OCI-LY7 (cell line): ENCODE data around the gene NGB. TPM values are rescaled to one million over a fixed set of nuclear protein-coding genes. Genes with fewer than 3 reads are reported as not detected.

Experiments used
- BruUV-seq: library from RNA; stranded (reverse); fragments of 400-500 nt; replicated peaks from 2 replicates; lab custom pipeline; 2021; lab: Mats Ljungman, UMichigan
- CTCF ChIA-PET: fragments of 300-600 bp; sonication (Branson Sonifier 250); formaldehyde crosslinking; loops from one replicate; lab custom pipeline; 2022; ENCODE audit warnings: antibody characterized with exemption; ENCODE audit not compliant: unreplicated experiment; lab: Charles Lee
- POLR2A ChIA-PET: fragments of 300-600 bp; sonication (Branson Sonifier 250); formaldehyde crosslinking; loops from one replicate; lab custom pipeline; 2022; ENCODE audit warnings: antibody characterized with exemption; lab: Charles Lee
- DNase-seq: peaks from one replicate; pipeline ENCODE4 v3.0.0-alpha.2; 2015; ENCODE audit warnings: low spot score
- H2AFZ ChIP-seq: fragments of 200-600 bp; sonication (generic), shearing (Covaris generic); 2 replicates; pipeline ENCODE4 v1.6.1; 2014; ENCODE audit warnings: mild to moderate bottlenecking, antibody characterized with exemption, low read length, moderate library complexity
- H3K27ac ChIP-seq: fragments of 200-600 bp; sonication (generic); 2 replicates; pipeline ENCODE4 v1.5.1; 2014; ENCODE audit warnings: mixed run types, low read depth, mild to moderate bottlenecking, moderate library complexity, low read length, inconsistent platforms; ENCODE audit not compliant: poor library complexity, severe bottlenecking
- H3K36me3 ChIP-seq: fragments of 200-600 bp; sonication (generic); 2 replicates; pipeline ENCODE4 v1.6.1; 2014; ENCODE audit warnings: mild to moderate bottlenecking, antibody characterized with exemption, low read length, moderate library complexity, mixed read lengths; ENCODE audit not compliant: insufficient read depth
- H3K4me1 ChIP-seq: fragments of 200-600 bp; sonication (generic); 2 replicates; pipeline ENCODE4 v1.5.1; 2014; ENCODE audit warnings: mild to moderate bottlenecking, low read length; ENCODE audit not compliant: insufficient read depth, poor library complexity, severe bottlenecking
- H3K4me2 ChIP-seq: fragments of 200-600 bp; sonication (generic); 2 replicates; pipeline ENCODE4 v1.6.1; 2014; ENCODE audit warnings: mild to moderate bottlenecking, low read length
- H3K4me3 ChIP-seq: fragments of 200-600 bp; sonication (generic); 2 replicates; pipeline ENCODE4 v1.5.1; 2014; ENCODE audit warnings: mild to moderate bottlenecking, low read depth, low read length; ENCODE audit not compliant: poor library complexity, severe bottlenecking
- H3K79me2 ChIP-seq: fragments of 200-600 bp; sonication (generic); 2 replicates; pipeline ENCODE4 v1.6.1; 2016; ENCODE audit warnings: low read depth, mild to moderate bottlenecking, low read length, moderate library complexity, mixed read lengths; ENCODE audit not compliant: insufficient read depth
- H3K9me2 ChIP-seq: fragments of 200-600 bp; sonication (generic); 2 replicates; pipeline ENCODE4 v1.6.1; 2016; ENCODE audit warnings: mild to moderate bottlenecking, low read length, mixed read lengths; ENCODE audit not compliant: insufficient read depth
- H3K9me3 ChIP-seq: fragments of 200-600 bp; sonication (generic); 2 replicates; pipeline ENCODE4 v1.6.1; 2014; ENCODE audit warnings: mild to moderate bottlenecking, mixed run types, low read length, mixed read lengths
- H4K20me1 ChIP-seq: fragments of 200-600 bp; sonication (generic); 2 replicates; pipeline ENCODE4 v1.6.1; 2014; ENCODE audit warnings: mild to moderate bottlenecking, antibody characterized with exemption, low read length, moderate library complexity, mixed read lengths; ENCODE audit not compliant: insufficient read depth
- CTCF ChIP-seq: fragments of 200-600 bp; sonication (generic); conservative IDR thresholded peaks from 2 replicates; pipeline ENCODE4 v1.5.1; 2014; ENCODE audit warnings: mild to moderate bottlenecking, antibody characterized with exemption, low read length, moderate library complexity, mixed read lengths
- EZH2phosphoT487 ChIP-seq: fragments of 200-600 bp; sonication (generic); IDR thresholded peaks from 2 replicates; pipeline ENCODE4 v1.6.1; 2018; ENCODE audit warnings: low read depth, borderline replicate concordance, mild to moderate bottlenecking, mixed run types, antibody characterized with exemption, low read length, moderate library complexity, mixed read lengths
- intact Hi-C: fragments of 100-400 bp; cut with micrococcal nuclease; formaldehyde crosslinking; loops from one replicate; pipeline ENCODE4 v1.10.0; 2022; ENCODE audit not compliant: unreplicated experiment
- total RNA-seq, 2 experiments: library from RNA; depleted of rRNA in 1 of 2; stranded (reverse); fragments of >200 nt in 1 of 2; shearing (Covaris generic) in 1 of 2; gene quantifications; 2 replicates each; pipeline ENCODE4 v1.2.3, GENCODE V29; 2014 to 2022

The NGB gene
- total RNA-seq, 2 experiments from 2014 or later = not detected

DNA sequence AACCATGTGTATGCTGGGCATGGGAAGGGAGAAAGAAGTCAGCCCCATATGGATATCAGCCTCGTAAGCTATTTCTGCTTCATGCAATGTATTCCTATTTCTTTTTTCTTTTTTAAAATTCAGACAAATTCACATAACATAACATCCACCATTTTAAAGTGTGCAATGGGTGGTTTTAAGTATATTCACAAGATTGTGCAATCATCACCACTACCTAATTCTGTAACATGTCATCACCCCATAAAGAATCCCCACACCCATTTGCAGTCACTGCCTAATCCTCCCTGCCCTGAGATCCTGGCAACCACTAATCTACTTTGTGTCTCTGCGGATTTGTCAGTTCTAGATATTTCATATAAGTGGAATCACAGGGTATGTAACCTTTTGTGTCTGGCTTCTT, 40.2 kb upstream of the NGB start:
- H3K4me3 ChIP-seq = no peak overlapping the region
- no TSS peak for BruUV-seq
- intact Hi-C loops = no loop called here
- POLR2A ChIA-PET = no interaction called here
- no peaks in the 10 kb centered on the region for H3K79me2 ChIP-seq
- no peak overlapping the region for H2AFZ ChIP-seq
- H3K4me1 ChIP-seq = peaks cover 3% of the 10 kb centered on the region
- H4K20me1 ChIP-seq = no peaks in the 10 kb centered on the region
- CTCF ChIA-PET = no interaction called here
- DNase-seq = no peak
- no peak overlapping the region for H3K27ac ChIP-seq
- peaks cover 6% of the 10 kb centered on the region for H3K36me3 ChIP-seq
- H3K4me2 ChIP-seq = no peak overlapping the region
- no peaks in the 10 kb centered on the region for H3K9me2 ChIP-seq
- no peaks in the 10 kb centered on the region for H3K9me3 ChIP-seq
- TF ChIP-seq EZH2phosphoT487 = no peak
- no peak for TF ChIP-seq CTCF

- ChIA-PET CTCF (no interaction called here), POLR2A (interaction anchor here (0.8 to 0.9 kb wide), 2 partner anchors 10 to 11 kb away, joined by 3 to 4 read pairs; partner anchors contain the start of gene GSTZ1)
- Histone ChIP-seq H3K27ac (no peak overlapping the region), H3K9me2 (no peaks in the 10 kb centered on the region), H4K20me1 (no peaks in the 10 kb centered on the region), H3K36me3 (peaks cover 6% of the 10 kb centered on the region), H2AFZ (no peak overlapping the region), H3K4me3 (no peak overlapping the region), H3K79me2 (no peaks in the 10 kb centered on the region), H3K4me1 (no peaks in the 10 kb centered on the region), H3K4me2 (no peak overlapping the region), H3K9me3 (no peaks in the 10 kb centered on the region)
- intact Hi-C loops = no loop called here
- DNase-seq = no peak
- TF ChIP-seq EZH2phosphoT487 = no peak
- no TSS peak for BruUV-seq
These were observed 39.0 kb upstream of the NGB start for GRCh38 chr14:77310026-77310425.

- Histone ChIP-seq H3K4me3 (no peak overlapping the region), H3K9me2 (no peaks in the 10 kb centered on the region), H3K4me2 (no peak overlapping the region), H3K79me2 (no peaks in the 10 kb centered on the region), H4K20me1 (no peaks in the 10 kb centered on the region), H3K4me1 (no peaks in the 10 kb centered on the region), H2AFZ (no peak overlapping the region), H3K36me3 (peaks cover 6% of the 10 kb centered on the region), H3K9me3 (no peaks in the 10 kb centered on the region), H3K27ac (no peak overlapping the region)
- no peak for DNase-seq
- no TSS peak for BruUV-seq
- intact Hi-C loops = no loop called here
- POLR2A ChIA-PET = interaction anchor here (0.8 to 1.3 kb wide), 3 partner anchors 9 to 101 kb away, joined by 3 to 4 read pairs (median 3); partner anchors contain the start of gene GSTZ1
- TF ChIP-seq CTCF (no peak), EZH2phosphoT487 (no peak)
- CTCF ChIA-PET = no interaction called here
These were observed 38.1 kb upstream of the NGB start for GRCh38 chr14:77309131-77309530.
